Hepatocyte (in vitro differentiated cells): ENCODE results near the gene OSBPL2. TPM values are rescaled to one million over a fixed set of nuclear protein-coding genes. Genes with fewer than 3 reads are reported as not detected.

Experiments
- DNase-seq: peaks from one replicate; pipeline ENCODE4 v3.0.0-alpha.2; 2016; ENCODE audit warnings: low spot score
- H2AFZ ChIP-seq: fragments of 200-600 bp; sonication (generic); 2 replicates; pipeline ENCODE4 v1.6.0; 2016; ENCODE audit warnings: antibody characterized with exemption, mild to moderate bottlenecking
- H3K27ac ChIP-seq: fragments of 200-600 bp; sonication (generic); 2 replicates; pipeline ENCODE4 v1.5.1; 2016; ENCODE audit warnings: mild to moderate bottlenecking
- H3K27me3 ChIP-seq: fragments of 200-600 bp; sonication (generic); 2 replicates; pipeline ENCODE4 v1.6.1; 2016
- H3K36me3 ChIP-seq: fragments of 200-600 bp; sonication (generic); replicated peaks from 2 replicates; pipeline ENCODE4 v1.5.1; 2016; ENCODE audit warnings: low read depth; ENCODE audit not compliant: insufficient read depth
- H3K4me1 ChIP-seq: fragments of 200-600 bp; sonication (generic); 2 replicates; pipeline ENCODE4 v1.5.1; 2016; ENCODE audit warnings: mild to moderate bottlenecking, moderate library complexity; ENCODE audit not compliant: insufficient read depth
- H3K4me2 ChIP-seq: fragments of 200-600 bp; sonication (generic); 2 replicates; pipeline ENCODE4 v1.6.0; 2016
- H3K4me3 ChIP-seq: fragments of 200-600 bp; sonication (generic); 2 replicates; pipeline ENCODE4 v1.5.1; 2016; ENCODE audit warnings: mild to moderate bottlenecking
- H3K79me2 ChIP-seq: fragments of 200-600 bp; sonication (generic); 2 replicates; pipeline ENCODE4 v1.6.0; 2017; ENCODE audit warnings: mild to moderate bottlenecking
- H3K9me2 ChIP-seq: fragments of 200-600 bp; sonication (generic); replicated peaks from 2 replicates; pipeline ENCODE4 v1.6.0; 2017; ENCODE audit warnings: mild to moderate bottlenecking; ENCODE audit not compliant: insufficient read depth
- H3K9me3 ChIP-seq: fragments of 200-600 bp; sonication (generic); 2 replicates; pipeline ENCODE4 v1.5.1; 2016; ENCODE audit warnings: low read depth, mild to moderate bottlenecking
- H4K20me1 ChIP-seq: fragments of 200-600 bp; sonication (generic); 2 replicates; pipeline ENCODE4 v1.6.0; 2016; ENCODE audit warnings: mild to moderate bottlenecking; ENCODE audit not compliant: insufficient read depth, poor library complexity, severe bottlenecking
- CTCF ChIP-seq: fragments of 200-600 bp; sonication (generic); IDR thresholded peaks from 2 replicates; pipeline ENCODE4 v1.5.1; 2016; ENCODE audit warnings: antibody characterized with exemption, mild to moderate bottlenecking; ENCODE audit not compliant: poor library complexity
- EZH2 ChIP-seq: fragments of 200-600 bp; sonication (generic); IDR thresholded peaks from 2 replicates; pipeline ENCODE4 v1.6.1; 2016; ENCODE audit warnings: antibody characterized with exemption, mild to moderate bottlenecking, borderline replicate concordance
- EZH2phosphoT487 ChIP-seq: fragments of 200-600 bp; sonication (generic); IDR thresholded peaks from one replicate; pipeline ENCODE4 v1.6.1; 2018; ENCODE audit warnings: antibody characterized with exemption, mild to moderate bottlenecking, low read depth, moderate library complexity; ENCODE audit not compliant: unreplicated experiment, severe bottlenecking
- WGBS: methylation state at CpG from one replicate; pipeline ENCODE4 v1.1.6; 2016; ENCODE audit warnings: low lambda C conversion rate; ENCODE audit errors: missing lambda C conversion rate; 5-methylcytosine and 5-hydroxymethylcytosine counted together
- polyA plus RNA-seq: library from polyadenylated mRNA; unstranded; fragments of >200 nt; fragmentation: Nextera tagmentation; extraction: Ambion mirVana; gene quantifications from 2 replicates; pipeline ENCODE4 v1.2.1, GENCODE V29; 2016
- total RNA-seq: library from RNA; depleted of rRNA; stranded (reverse); fragments of >200 nt; gene quantifications from 2 replicates; pipeline ENCODE4 v1.2.3, GENCODE V29; 2014

Gene OSBPL2
- total and polyA plus RNA-seq, 2 experiments from 2014 or later, result 40.5 to 45.9 TPM

- no peak overlapping the region for H3K27ac ChIP-seq
- no peaks in the 10 kb centered on the region for H3K9me2 ChIP-seq
- DNase-seq, result no peak
- no peak overlapping the region for H2AFZ ChIP-seq
- H4K20me1 ChIP-seq, result peaks cover 36% of the 10 kb centered on the region
- no peak for TF ChIP-seq EZH2
- no peak for TF ChIP-seq EZH2phosphoT487
- TF ChIP-seq CTCF, result no peak
- peaks cover 15% of the 10 kb centered on the region for H3K4me1 ChIP-seq
- H3K27me3 ChIP-seq, result no peaks in the 10 kb centered on the region
- H3K4me3 ChIP-seq, result no peak overlapping the region
- H3K4me2 ChIP-seq, result no peak overlapping the region
- H3K36me3 ChIP-seq, result no peaks in the 10 kb centered on the region
- WGBS, result 95% methylated on average over 29 of the region's 29 CpGs
- no peaks in the 10 kb centered on the region for H3K9me3 ChIP-seq
- peaks cover 34% of the 10 kb centered on the region for H3K79me2 ChIP-seq
Measured at GRCh38 chr20:62308102-62308822, 69.9 kb downstream of the OSBPL2 start.

- no peaks in the 10 kb centered on the region for H3K9me2 ChIP-seq
- no peaks in the 10 kb centered on the region for H3K9me3 ChIP-seq
- WGBS, result 95% methylated on average over 16 of the region's 26 CpGs
- H3K4me2 ChIP-seq, result no peak overlapping the region
- no peaks in the 10 kb centered on the region for H3K27me3 ChIP-seq
- no peak overlapping the region for H3K4me3 ChIP-seq
- no peak overlapping the region for H3K27ac ChIP-seq
- H4K20me1 ChIP-seq, result peaks cover 25% of the 10 kb centered on the region
- no peak for DNase-seq
- H3K79me2 ChIP-seq, result peaks cover 23% of the 10 kb centered on the region
- no peaks in the 10 kb centered on the region for H3K36me3 ChIP-seq
- H3K4me1 ChIP-seq, result peaks cover 10% of the 10 kb centered on the region
- TF ChIP-seq CTCF (no peak), EZH2phosphoT487 (no peak), EZH2 (no peak)
- no peak overlapping the region for H2AFZ ChIP-seq
Measured at GRCh38 chr20:62309198-62309944, 71.0 kb downstream of the OSBPL2 start.

- Histone ChIP-seq H3K9me2 (no peaks in the 10 kb centered on the region), H3K36me3 (no peaks in the 10 kb centered on the region), H4K20me1 (peaks cover 17% of the 10 kb centered on the region), H3K27me3 (no peaks in the 10 kb centered on the region), H3K9me3 (no peaks in the 10 kb centered on the region), H3K4me1 (peaks cover 4% of the 10 kb centered on the region), H3K27ac (no peak overlapping the region), H3K4me3 (no peak overlapping the region), H3K4me2 (no peak overlapping the region), H2AFZ (no peak overlapping the region), H3K79me2 (peaks cover 15% of the 10 kb centered on the region)
- DNase-seq, result no peak
- TF ChIP-seq EZH2phosphoT487, result no peak
- TF ChIP-seq CTCF, result no peak
- no peak for TF ChIP-seq EZH2
- WGBS, result 90% methylated on average over 24 of the region's 29 CpGs
Measured at GRCh38 chr20:62309947-62310756, 71.8 kb downstream of the OSBPL2 start.
